ENCODE measurements around the gene CRYL1. TPM values are rescaled to one million over a fixed set of nuclear protein-coding genes. Genes with fewer than 3 reads are reported as not detected.

The CRYL1 gene
- total RNA-seq, 4 donors from 2014 or later = 39.1 to 63.6 (median 54.2) TPM

DNA sequence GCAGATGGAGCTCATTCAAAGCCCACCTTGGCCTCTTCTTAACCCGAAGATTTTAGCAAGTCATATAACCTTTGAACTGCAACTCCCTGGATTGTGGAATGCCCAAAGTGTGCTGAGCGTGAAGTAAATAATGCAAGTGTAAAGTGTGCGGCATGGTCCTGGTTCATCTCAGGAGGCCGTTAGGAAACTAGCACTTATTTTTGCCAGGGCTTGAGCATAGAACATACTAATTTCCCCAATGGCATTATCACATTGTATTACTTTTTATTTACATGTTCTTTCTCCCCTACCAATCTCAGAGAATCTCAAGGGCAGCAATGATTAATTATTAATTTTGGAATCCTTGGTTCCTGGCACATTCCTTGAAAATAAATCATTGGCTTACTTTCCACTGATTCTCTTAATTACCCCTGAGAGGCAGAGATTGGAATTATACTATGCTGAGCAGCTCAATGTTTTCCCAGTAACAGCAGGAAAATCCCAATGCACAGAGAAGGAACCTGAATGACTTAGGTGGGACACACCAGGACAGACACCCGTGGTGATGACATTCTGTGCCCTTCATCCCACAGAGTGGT is 164.7 kb downstream of the CRYL1 start:
- TF ChIP-seq, protein P1, sequence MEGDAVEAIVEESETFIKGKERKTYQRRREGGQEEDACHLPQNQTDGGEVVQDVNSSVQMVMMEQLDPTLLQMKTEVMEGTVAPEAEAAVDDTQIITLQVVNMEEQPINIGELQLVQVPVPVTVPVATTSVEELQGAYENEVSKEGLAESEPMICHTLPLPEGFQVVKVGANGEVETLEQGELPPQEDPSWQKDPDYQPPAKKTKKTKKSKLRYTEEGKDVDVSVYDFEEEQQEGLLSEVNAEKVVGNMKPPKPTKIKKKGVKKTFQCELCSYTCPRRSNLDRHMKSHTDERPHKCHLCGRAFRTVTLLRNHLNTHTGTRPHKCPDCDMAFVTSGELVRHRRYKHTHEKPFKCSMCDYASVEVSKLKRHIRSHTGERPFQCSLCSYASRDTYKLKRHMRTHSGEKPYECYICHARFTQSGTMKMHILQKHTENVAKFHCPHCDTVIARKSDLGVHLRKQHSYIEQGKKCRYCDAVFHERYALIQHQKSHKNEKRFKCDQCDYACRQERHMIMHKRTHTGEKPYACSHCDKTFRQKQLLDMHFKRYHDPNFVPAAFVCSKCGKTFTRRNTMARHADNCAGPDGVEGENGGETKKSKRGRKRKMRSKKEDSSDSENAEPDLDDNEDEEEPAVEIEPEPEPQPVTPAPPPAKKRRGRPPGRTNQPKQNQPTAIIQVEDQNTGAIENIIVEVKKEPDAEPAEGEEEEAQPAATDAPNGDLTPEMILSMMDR (IDR thresholded peaks at IDR 0.05; ENCODE audit: low read depth) = no peak

DNA sequence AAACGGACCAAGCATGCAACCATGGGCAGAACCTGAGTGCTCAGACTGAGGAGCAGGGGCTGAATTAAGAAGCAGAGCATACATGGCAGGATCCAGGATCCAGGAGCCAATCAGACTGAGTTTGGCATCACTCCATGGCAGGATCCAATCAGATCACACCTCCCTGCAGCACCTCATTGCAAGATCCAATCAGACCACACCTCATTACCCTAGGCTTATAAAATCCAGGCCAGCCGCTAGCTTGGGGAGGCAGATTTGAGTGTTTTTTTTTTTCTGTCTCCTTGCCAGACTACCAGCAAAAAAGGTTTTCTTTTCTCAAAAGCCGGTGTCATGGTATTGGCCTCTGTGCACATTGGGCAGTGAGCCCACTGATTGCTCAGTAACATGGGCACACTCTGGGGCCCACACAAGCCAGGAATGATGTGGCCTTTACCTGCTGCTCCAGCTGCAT is 165.6 kb downstream of the CRYL1 start:
- TF ChIP-seq, protein P1 (IDR thresholded peaks at IDR 0.05; ENCODE audit: low read depth) = no peak

DNA sequence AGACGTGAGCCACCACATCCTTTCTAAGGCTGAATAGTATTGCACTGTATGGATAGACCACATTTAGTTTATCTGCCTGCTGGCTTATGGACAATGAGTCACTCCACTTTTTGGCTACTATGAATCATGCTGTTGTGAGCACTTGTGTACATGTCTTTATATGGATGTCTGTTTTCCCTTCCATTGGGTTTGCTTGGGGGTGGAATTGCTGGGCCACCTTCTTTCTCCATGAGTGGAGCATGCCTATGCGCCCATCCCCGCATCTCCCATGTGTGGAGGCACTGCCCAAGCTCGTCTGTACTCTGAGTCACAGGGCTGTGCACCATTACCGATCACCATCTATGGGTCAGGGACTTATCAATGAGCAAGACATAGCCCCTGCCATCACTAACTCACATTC is 166.3 kb downstream of the CRYL1 start:
- TF ChIP-seq, protein P1 (IDR thresholded peaks at IDR 0.05; ENCODE audit: low read depth) = no peak

DNA sequence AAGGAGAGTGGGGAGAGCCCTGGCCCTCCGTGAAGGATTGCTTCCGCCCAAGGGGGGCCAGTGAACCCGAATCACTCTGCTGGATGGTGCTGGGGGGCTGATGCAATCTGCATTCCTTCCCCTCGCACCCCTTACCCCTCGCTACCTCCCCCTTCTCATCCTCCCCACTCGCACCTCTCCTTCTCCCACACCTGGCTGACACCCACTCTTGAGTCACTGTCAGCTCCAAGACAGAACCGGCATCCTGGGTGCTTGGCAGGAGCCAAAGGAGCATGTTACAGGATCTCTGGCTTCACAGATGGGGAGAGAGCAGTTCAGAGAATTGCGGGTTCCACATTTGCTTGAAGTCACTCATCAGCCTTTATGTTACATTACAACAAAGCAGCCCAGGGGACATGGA is 167.6 kb downstream of the CRYL1 start:
- TF ChIP-seq, protein P1 (IDR thresholded peaks at IDR 0.05; ENCODE audit: low read depth) = no peak

DNA sequence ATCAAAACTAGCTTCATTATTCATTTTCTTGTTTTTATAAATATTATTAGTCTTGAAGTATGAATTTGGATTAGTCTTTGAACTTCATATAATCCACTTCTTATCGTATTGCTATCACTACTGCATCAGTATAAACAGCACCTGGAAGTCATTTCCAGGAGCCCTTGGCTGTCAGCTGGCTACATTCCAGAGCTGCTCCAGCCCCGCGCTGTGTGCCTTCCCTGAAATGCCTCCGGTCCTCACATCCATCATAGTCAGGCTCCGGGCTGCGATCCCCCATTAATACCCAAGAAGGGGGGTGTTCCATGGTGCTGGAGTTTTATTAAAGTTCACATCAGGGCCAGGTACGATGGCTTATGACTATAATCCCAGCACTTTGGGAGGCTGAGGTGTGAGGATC is 169.2 kb downstream of the CRYL1 start:
- TF ChIP-seq, protein P1 (IDR thresholded peaks at IDR 0.05; ENCODE audit: low read depth) = no peak

DNA sequence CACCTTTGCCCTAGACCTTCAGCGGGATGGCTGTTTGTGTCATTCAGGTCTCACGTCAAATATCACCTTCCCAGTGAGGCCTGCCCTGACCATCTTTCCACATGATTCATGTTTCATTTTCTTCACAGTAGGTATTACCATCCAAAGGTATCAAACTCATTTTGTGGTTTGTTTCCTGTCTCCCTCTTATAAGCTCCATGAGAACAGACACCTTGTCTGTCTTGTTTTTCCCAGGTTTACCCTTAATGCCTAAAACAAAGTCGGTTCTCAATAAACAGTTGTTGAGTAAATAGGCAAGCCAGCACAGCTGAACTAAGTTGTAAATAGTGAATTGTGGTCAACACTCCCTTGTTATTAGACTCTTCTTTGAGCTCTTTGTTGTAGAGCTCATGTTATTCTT is 170.9 kb downstream of the CRYL1 start:
- TF ChIP-seq, protein P1 (IDR thresholded peaks at IDR 0.05; ENCODE audit: low read depth) = no peak

DNA sequence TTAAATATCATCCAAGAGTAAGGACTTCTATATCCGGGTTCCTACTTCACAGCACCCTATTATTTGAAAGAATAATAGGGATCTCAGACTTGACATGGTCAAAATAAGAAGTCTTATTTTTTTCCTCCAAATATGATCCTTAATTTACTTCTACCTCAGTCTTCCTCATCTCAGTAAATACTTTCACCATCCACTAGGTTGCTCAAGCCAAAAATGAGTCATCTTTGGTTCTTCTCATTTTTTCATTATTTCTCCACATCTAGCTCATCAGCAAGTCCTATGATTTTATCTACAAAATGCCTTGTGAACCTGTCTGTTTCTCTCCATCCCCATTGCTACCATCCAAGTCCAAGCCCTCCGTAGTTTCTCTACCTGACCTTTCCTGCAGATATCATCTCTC is 171.7 kb downstream of the CRYL1 start:
- TF ChIP-seq, protein P1 (IDR thresholded peaks at IDR 0.05; ENCODE audit: low read depth) = no peak

Small RNAs within 50 kb of the gene (small RNA-seq; reads per million reads assigned to genes)
- gene MIR4499 = not detected

Other genes starting within 250 kb of the CRYL1 start
- gene IFT88, start 41.3 kb upstream of the CRYL1 start, total RNA-seq = 10 to 100 TPM; 11.4 to 22.0 (median 13.3) TPM
- gene IL17D, start 177.8 kb upstream of the CRYL1 start, total RNA-seq = 1 to 10 TPM in 3 of 4 donors, under 1 TPM in 1; 0.98 to 7.0 (median 3.3) TPM
- gene EEF1AKMT1, start 248.1 kb upstream of the CRYL1 start, total RNA-seq = 10 to 100 TPM in 1 of 4 donors, 1 to 10 TPM in 3; 8.1 to 26.9 (median 9.1) TPM

All from subcutaneous adipose tissue (tissue), 4 donors.